NCI-H1694 (cell line): Measurements from ENCODE around the gene RNF13.
"Not testable (repeated sequence)": the region's sequence is repeated elsewhere in the genome, so short reads cannot be mapped to it uniquely, and the experiment has no call there.

Source experiments
- DNase-seq: peaks from one replicate; lab custom pipeline; 2025; lab: John Stamatoyannopoulos, UW

RNF13 gene

GRCh38 chr3:149801195-149801594 lies 11.8 kb upstream of the RNF13 start:
- no peak for DNase-seq

- no peak for DNase-seq
Measured at GRCh38 chr3:149801639-149802038, 11.4 kb upstream of the RNF13 start.

- no peak for DNase-seq
Measured at GRCh38 chr3:149806171-149806778, 6.7 kb upstream of the RNF13 start.

GRCh38 chr3:149808209-149808829 lies 4.7 kb upstream of the RNF13 start:
- DNase-seq, result peak; percentile 65

- DNase-seq, result no peak
Measured at GRCh38 chr3:149809699-149810098, 3.3 kb upstream of the RNF13 start.

GRCh38 chr3:149810846-149811245 lies 2.2 kb upstream of the RNF13 start:
- DNase-seq, result no peak

- DNase-seq, result no peak
Measured at GRCh38 chr3:149812165-149812605, 830 bp upstream of the RNF13 start.

GRCh38 chr3:149813367-149814281 lies 609 bp downstream of the RNF13 start:
- no peak for DNase-seq

- DNase-seq, result no peak
Measured at GRCh38 chr3:149815321-149815720, 2.3 kb downstream of the RNF13 start.

GRCh38 chr3:149815728-149816127 lies 2.7 kb downstream of the RNF13 start:
- DNase-seq, result no peak

GRCh38 chr3:149816311-149816710 lies 3.3 kb downstream of the RNF13 start:
- DNase-seq, result no peak

- DNase-seq, result no peak
Measured at GRCh38 chr3:149816986-149817385, 4.0 kb downstream of the RNF13 start.

- no peak for DNase-seq
Measured at GRCh38 chr3:149819432-149819831, 6.4 kb downstream of the RNF13 start.

GRCh38 chr3:149820183-149820582 lies 7.2 kb downstream of the RNF13 start:
- no peak for DNase-seq

GRCh38 chr3:149826636-149827035 lies 13.6 kb downstream of the RNF13 start:
- no peak for DNase-seq

- no peak for DNase-seq
Measured at GRCh38 chr3:149828390-149828789, 15.4 kb downstream of the RNF13 start.

GRCh38 chr3:149829631-149830030 lies 16.6 kb downstream of the RNF13 start:
- not testable (repeated sequence) for DNase-seq

- no peak for DNase-seq
Measured at GRCh38 chr3:149830902-149831301, 17.9 kb downstream of the RNF13 start.

- no peak for DNase-seq
Measured at GRCh38 chr3:149831321-149831720, 18.3 kb downstream of the RNF13 start.

- no peak for DNase-seq
Measured at GRCh38 chr3:149832086-149832485, 19.1 kb downstream of the RNF13 start.

- no peak for DNase-seq
Measured at GRCh38 chr3:149833241-149833640, 20.2 kb downstream of the RNF13 start.

- DNase-seq, result not testable (repeated sequence)
Measured at GRCh38 chr3:149838491-149838890, 25.5 kb downstream of the RNF13 start.

GRCh38 chr3:149839469-149839868 lies 26.5 kb downstream of the RNF13 start:
- DNase-seq, result not testable (repeated sequence)
